Measurements from ENCODE around the gene BMERB1. TPM values are rescaled to one million over a fixed set of nuclear protein-coding genes. Genes with fewer than 3 reads are reported as not detected.
"Not testable (repeated sequence)": the region's sequence is repeated elsewhere in the genome, so short reads cannot be mapped to it uniquely, and the experiment has no call there.

BMERB1 gene
- total RNA-seq, 2 experiments from 2014 or later = 0.85 to 0.98 TPM

DNA sequence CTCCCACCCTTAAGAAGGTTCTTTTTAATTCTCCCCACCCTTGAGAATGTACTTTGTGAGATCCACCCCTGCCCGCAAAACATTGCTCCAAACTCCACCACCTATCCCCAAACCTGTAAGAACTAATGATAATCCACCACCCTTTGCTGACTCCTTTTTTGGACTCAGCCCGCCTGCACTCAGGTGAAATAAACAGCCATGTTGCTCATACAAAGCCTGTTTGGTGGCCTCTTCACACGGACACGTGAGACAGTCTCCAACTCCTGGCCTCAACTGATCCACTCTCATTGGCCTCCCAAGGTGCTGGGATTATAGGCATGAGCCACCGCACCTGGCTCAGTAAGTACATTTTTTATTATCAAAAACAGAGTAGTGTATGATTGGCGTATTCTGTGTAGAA, 24.9 kb upstream of the BMERB1 start:
- H3K4me1 ChIP-seq (ENCODE audit: insufficient read depth, low read length); H3K4me3 Mint-ChIP-seq; H3K4me1 Mint-ChIP-seq (ENCODE audit: low read depth); ATAC-seq (ENCODE audit: poor library complexity); H3K27me3 Mint-ChIP-seq; POLR2A ChIA-PET; H3K4me3 ChIP-seq (ENCODE audit: low read length); intact Hi-C loops (cut with DNase I, micrococcal nuclease); H3K27ac Mint-ChIP-seq; H3K9me3 ChIP-seq (ENCODE audit: control insufficient read depth in 1 of 2, insufficient read depth in 1 of 2, low read length in 2 of 2); H3K27ac ChIP-seq (ENCODE audit: low read depth in 1 of 2, low read length in 2 of 2); H3K36me3 ChIP-seq (ENCODE audit: insufficient read depth, low read length); H3K36me3 Mint-ChIP-seq (ENCODE audit: low read depth); DNase-seq; CTCF ChIA-PET; H3K27me3 ChIP-seq (ENCODE audit: control insufficient read depth in 1 of 2, insufficient read depth in 2 of 2, low read length in 2 of 2); H3K9me3 Mint-ChIP-seq: not testable (repeated sequence)

DNA sequence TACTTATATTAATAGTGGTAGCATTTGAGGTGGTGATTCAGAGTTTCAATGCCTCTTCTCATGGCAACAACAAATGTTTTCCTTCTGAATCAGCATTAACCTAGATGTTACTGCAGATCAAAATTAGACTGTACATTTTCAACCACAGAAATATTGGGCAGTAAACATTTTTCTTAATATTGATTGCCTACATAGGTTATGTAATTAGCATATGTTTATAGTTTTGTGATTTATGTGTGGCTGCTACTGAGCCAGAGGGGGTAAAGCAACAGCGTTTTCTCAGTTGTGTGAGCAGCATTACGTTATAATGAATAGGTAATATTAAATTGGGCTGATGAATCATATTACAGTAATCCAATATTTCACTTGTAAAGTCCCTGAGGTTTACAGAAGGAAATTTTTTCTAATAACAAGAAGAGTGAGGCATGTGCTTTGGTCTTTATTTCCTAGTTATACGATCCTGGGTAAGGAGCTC, 18.8 kb upstream of the BMERB1 start:
- no peaks in the 10 kb centered on the region for H3K27me3 ChIP-seq (ENCODE audit: control insufficient read depth in 1 of 2, insufficient read depth in 2 of 2, low read length in 2 of 2)
- no peaks in the 10 kb centered on the region for H3K4me1 Mint-ChIP-seq (ENCODE audit: low read depth)
- H3K9me3 Mint-ChIP-seq = no peaks in the 10 kb centered on the region
- ATAC-seq (ENCODE audit: poor library complexity) (no peak), DNase-seq (no peak)
- H3K27ac Mint-ChIP-seq = no peak overlapping the region
- POLR2A ChIA-PET = interaction anchor here (0.7 kb wide), 1 partner anchor 756 kb away, joined by 3 read pairs; no protein-coding TSS in a partner anchor
- CTCF ChIA-PET = no interaction called here
- H3K27me3 Mint-ChIP-seq = no peaks in the 10 kb centered on the region
- H3K4me3 ChIP-seq (ENCODE audit: low read length) = no peak overlapping the region
- H3K9me3 ChIP-seq (ENCODE audit: control insufficient read depth in 1 of 2, insufficient read depth in 1 of 2, low read length in 2 of 2) = no peaks in the 10 kb centered on the region
- H3K36me3 Mint-ChIP-seq (ENCODE audit: low read depth) = no peaks in the 10 kb centered on the region
- no peaks in the 10 kb centered on the region for H3K36me3 ChIP-seq (ENCODE audit: insufficient read depth, low read length)
- H3K4me3 Mint-ChIP-seq = no peak overlapping the region
- no peaks in the 10 kb centered on the region for H3K4me1 ChIP-seq (ENCODE audit: insufficient read depth, low read length)
- TF ChIP-seq, protein P1, sequence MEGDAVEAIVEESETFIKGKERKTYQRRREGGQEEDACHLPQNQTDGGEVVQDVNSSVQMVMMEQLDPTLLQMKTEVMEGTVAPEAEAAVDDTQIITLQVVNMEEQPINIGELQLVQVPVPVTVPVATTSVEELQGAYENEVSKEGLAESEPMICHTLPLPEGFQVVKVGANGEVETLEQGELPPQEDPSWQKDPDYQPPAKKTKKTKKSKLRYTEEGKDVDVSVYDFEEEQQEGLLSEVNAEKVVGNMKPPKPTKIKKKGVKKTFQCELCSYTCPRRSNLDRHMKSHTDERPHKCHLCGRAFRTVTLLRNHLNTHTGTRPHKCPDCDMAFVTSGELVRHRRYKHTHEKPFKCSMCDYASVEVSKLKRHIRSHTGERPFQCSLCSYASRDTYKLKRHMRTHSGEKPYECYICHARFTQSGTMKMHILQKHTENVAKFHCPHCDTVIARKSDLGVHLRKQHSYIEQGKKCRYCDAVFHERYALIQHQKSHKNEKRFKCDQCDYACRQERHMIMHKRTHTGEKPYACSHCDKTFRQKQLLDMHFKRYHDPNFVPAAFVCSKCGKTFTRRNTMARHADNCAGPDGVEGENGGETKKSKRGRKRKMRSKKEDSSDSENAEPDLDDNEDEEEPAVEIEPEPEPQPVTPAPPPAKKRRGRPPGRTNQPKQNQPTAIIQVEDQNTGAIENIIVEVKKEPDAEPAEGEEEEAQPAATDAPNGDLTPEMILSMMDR (IDR thresholded peaks at IDR 0.05) = no peak
- intact Hi-C loops (cut with DNase I, micrococcal nuclease) = no loop called here
- no peak overlapping the region for H3K27ac ChIP-seq (ENCODE audit: low read depth in 1 of 2, low read length in 2 of 2)

DNA sequence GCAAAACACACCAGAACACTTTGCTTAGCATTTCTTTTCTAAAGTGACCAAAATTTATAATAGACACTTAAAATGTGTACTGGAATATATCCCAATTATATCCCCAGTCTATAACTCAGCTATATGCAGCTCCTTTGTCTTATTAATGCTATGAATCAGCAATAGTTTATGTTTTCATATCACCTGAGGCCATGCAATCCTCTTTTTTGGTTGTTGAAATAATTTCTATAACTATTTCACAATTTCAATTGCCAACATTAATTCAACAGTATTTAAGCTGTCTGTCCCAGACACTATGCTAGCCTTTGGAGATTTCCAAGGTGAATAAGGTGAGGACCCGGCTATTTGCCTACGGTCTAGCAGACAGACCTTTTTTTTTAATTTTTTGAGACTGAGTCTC, 17.2 kb upstream of the BMERB1 start:
- intact Hi-C loops (cut with DNase I, micrococcal nuclease) = no loop called here

DNA sequence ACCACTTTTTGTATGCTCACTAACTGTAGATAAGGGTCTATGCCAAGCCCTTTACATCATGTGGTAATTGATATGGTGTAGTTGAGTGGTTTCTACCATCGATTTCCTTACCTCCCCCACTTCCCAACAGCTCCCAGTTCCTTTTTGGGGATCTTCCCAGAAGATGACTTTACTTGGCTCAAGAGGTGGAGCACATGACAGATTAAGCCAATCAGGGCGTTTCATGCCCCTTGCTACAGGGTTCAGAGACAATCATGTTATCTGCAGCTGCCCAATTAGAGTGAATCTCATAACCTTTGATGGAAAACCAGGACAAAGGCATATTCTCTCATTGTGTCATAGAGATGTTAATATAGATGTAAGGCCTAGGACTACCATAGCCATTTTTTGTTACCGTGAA, 16.2 kb upstream of the BMERB1 start:
- CTCF ChIA-PET = no interaction called here
- no peaks in the 10 kb centered on the region for H3K36me3 Mint-ChIP-seq (ENCODE audit: low read depth)
- no peaks in the 10 kb centered on the region for H3K9me3 Mint-ChIP-seq
- no peak overlapping the region for H3K4me3 ChIP-seq (ENCODE audit: low read length)
- no peak overlapping the region for H3K27ac Mint-ChIP-seq
- intact Hi-C loops (cut with DNase I, micrococcal nuclease) = no loop called here
- TF ChIP-seq, protein P1 (IDR thresholded peaks at IDR 0.05) = no peak
- no peaks in the 10 kb centered on the region for H3K36me3 ChIP-seq (ENCODE audit: insufficient read depth, low read length)
- no peak for DNase-seq
- POLR2A ChIA-PET = no interaction called here
- H3K4me1 ChIP-seq (ENCODE audit: insufficient read depth, low read length) = no peaks in the 10 kb centered on the region
- H3K4me1 Mint-ChIP-seq (ENCODE audit: low read depth) = no peaks in the 10 kb centered on the region
- H3K9me3 ChIP-seq (ENCODE audit: control insufficient read depth in 1 of 2, insufficient read depth in 1 of 2, low read length in 2 of 2) = no peaks in the 10 kb centered on the region
- no peak overlapping the region for H3K27ac ChIP-seq (ENCODE audit: low read depth in 1 of 2, low read length in 2 of 2)
- H3K4me3 Mint-ChIP-seq = no peak overlapping the region
- ATAC-seq (ENCODE audit: poor library complexity) = no peak
- no peaks in the 10 kb centered on the region for H3K27me3 Mint-ChIP-seq
- H3K27me3 ChIP-seq (ENCODE audit: control insufficient read depth in 1 of 2, insufficient read depth in 2 of 2, low read length in 2 of 2) = no peaks in the 10 kb centered on the region

More for the DNA sequence above, 17.2 kb upstream of the BMERB1 start:
- no peaks in the 10 kb centered on the region for H3K27me3 Mint-ChIP-seq
- no peaks in the 10 kb centered on the region for H3K27me3 ChIP-seq (ENCODE audit: control insufficient read depth in 1 of 2, insufficient read depth in 2 of 2, low read length in 2 of 2)
- DNase-seq (no peak), ATAC-seq (ENCODE audit: poor library complexity) (no peak)
- no peaks in the 10 kb centered on the region for H3K4me1 ChIP-seq (ENCODE audit: insufficient read depth, low read length)
- POLR2A ChIA-PET = no interaction called here
- no peaks in the 10 kb centered on the region for H3K4me1 Mint-ChIP-seq (ENCODE audit: low read depth)
- TF ChIP-seq, protein P1 (IDR thresholded peaks at IDR 0.05) = no peak
- no peak overlapping the region for H3K4me3 Mint-ChIP-seq
- no peaks in the 10 kb centered on the region for H3K9me3 ChIP-seq (ENCODE audit: control insufficient read depth in 1 of 2, insufficient read depth in 1 of 2, low read length in 2 of 2)
- H3K27ac ChIP-seq (ENCODE audit: low read depth in 1 of 2, low read length in 2 of 2) = no peak overlapping the region
- no peaks in the 10 kb centered on the region for H3K36me3 Mint-ChIP-seq (ENCODE audit: low read depth)
- H3K27ac Mint-ChIP-seq = no peak overlapping the region
- CTCF ChIA-PET = no interaction called here
- H3K9me3 Mint-ChIP-seq = no peaks in the 10 kb centered on the region
- H3K4me3 ChIP-seq (ENCODE audit: low read length) = no peak overlapping the region
- no peaks in the 10 kb centered on the region for H3K36me3 ChIP-seq (ENCODE audit: insufficient read depth, low read length)

DNA sequence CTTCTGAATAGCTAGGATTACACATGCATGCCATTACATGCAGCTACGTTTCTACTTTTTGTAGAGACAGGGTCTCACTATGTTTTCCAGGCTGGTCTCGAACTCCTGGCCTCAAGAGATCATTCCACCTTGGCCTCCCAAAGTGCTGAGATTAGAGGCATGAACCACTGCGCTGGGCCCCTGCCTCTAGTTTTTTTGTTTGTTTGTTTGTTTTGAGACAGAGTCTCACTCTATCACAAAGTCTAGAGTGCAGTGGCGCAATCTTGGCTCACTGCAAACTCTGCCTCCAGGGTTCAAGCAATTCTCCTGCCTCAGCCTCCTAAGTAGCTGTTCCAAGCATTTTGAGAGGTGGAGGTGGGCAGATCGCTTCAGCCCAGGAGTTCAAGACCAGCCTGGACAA, 12.7 kb upstream of the BMERB1 start:
- H3K4me3 ChIP-seq (ENCODE audit: low read length); H3K4me3 Mint-ChIP-seq; H3K9me3 Mint-ChIP-seq; H3K4me1 ChIP-seq (ENCODE audit: insufficient read depth, low read length); H3K36me3 Mint-ChIP-seq (ENCODE audit: low read depth); H3K27me3 ChIP-seq (ENCODE audit: control insufficient read depth in 1 of 2, insufficient read depth in 2 of 2, low read length in 2 of 2); H3K4me1 Mint-ChIP-seq (ENCODE audit: low read depth); H3K27ac Mint-ChIP-seq; H3K36me3 ChIP-seq (ENCODE audit: insufficient read depth, low read length); H3K27ac ChIP-seq (ENCODE audit: low read depth in 1 of 2, low read length in 2 of 2); DNase-seq; POLR2A ChIA-PET; H3K27me3 Mint-ChIP-seq; H3K9me3 ChIP-seq (ENCODE audit: control insufficient read depth in 1 of 2, insufficient read depth in 1 of 2, low read length in 2 of 2); ATAC-seq (ENCODE audit: poor library complexity); CTCF ChIA-PET: not testable (repeated sequence)
- intact Hi-C loops (cut with DNase I, micrococcal nuclease) = loop anchor here in 1 of 2 experiments (10.0 kb wide), 1 partner anchor 173 kb away; no protein-coding TSS in a partner anchor
